H1 (cell line): Measurements from ENCODE around the gene TFAP2C. TPM values are rescaled to one million over a fixed set of nuclear protein-coding genes. Genes with fewer than 3 reads are reported as not detected.

ENCODE experiments used
- CTCF ChIA-PET: fragments of 300-600 bp; sonication (Branson Sonifier 250); formaldehyde crosslinking; loops from one replicate; lab custom pipeline; 2021; ENCODE audit not compliant: partially characterized antibody; lab: Charles Lee
- POLR2A ChIA-PET: fragments of 300-600 bp; sonication (Branson Sonifier 250); formaldehyde crosslinking; loops from one replicate; lab custom pipeline; 2021; ENCODE audit warnings: inconsistent platforms; ENCODE audit not compliant: partially characterized antibody; lab: Charles Lee
- DNase-seq, 2 experiments: peaks; one replicate each; pipeline versions ENCODE4 v3.0.0 to v3.0.0-alpha.2; 2010 to 2022; ENCODE audit warnings: low spot score in 2 of 2, low read depth in 1 of 2, mixed read lengths in 1 of 2
- FAIRE-seq: peaks from 2 replicates; lab custom pipeline; 2011; peaks lifted over from hg19 to GRCh38; lab: Jason Lieb, UNC
- H2AFZ ChIP-seq: 2 replicates; pipeline ENCODE4 v1.8.1; 2012; ENCODE audit warnings: low read length, inconsistent platforms
- H2AK5ac ChIP-seq: 2 replicates; pipeline ENCODE4 v1.6.1; 2013; ENCODE audit warnings: low read depth, low read length
- H2BK120ac ChIP-seq: replicated peaks from 2 replicates; pipeline ENCODE3; 2013; ENCODE audit warnings: low read depth, low read length, inconsistent platforms
- H2BK12ac ChIP-seq: 2 replicates; pipeline ENCODE4 v1.6.1; 2013; ENCODE audit warnings: low read depth, low read length
- H2BK15ac ChIP-seq: 2 replicates; pipeline ENCODE4 v1.6.1; 2013; ENCODE audit warnings: low read length
- H2BK20ac ChIP-seq: 2 replicates; pipeline ENCODE4 v1.6.1; 2013; ENCODE audit warnings: low read length
- H2BK5ac ChIP-seq: 2 replicates; pipeline ENCODE4 v1.6.1; 2013; ENCODE audit warnings: low read depth, low read length
- H3K14ac ChIP-seq: 2 replicates; pipeline ENCODE4 v1.6.1; 2013; ENCODE audit warnings: inconsistent platforms; ENCODE audit not compliant: insufficient read length
- H3K18ac ChIP-seq: 2 replicates; pipeline ENCODE4 v1.6.1; 2013; ENCODE audit warnings: low read length; ENCODE audit errors: extremely low read depth
- H3K23ac ChIP-seq: 2 replicates; pipeline ENCODE4 v1.6.1; 2013; ENCODE audit warnings: inconsistent platforms; ENCODE audit not compliant: insufficient read length
- H3K23me2 ChIP-seq: 2 replicates; pipeline ENCODE4 v1.6.1; 2013; ENCODE audit warnings: low read depth, low read length
- H3K27ac ChIP-seq: 2 replicates; pipeline ENCODE4 v1.6.1; 2011; ENCODE audit warnings: low read depth, low read length, inconsistent platforms
- H3K27me3 ChIP-seq, 4 experiments: replicated peaks in 1 of 4; 1 replicate in 1 of 4; 2 replicates in 3 of 4; pipeline versions ENCODE4 v1.6.1 to v1.8.1; 2011 to 2013; ENCODE audit warnings: low read length in 3 of 4, mild to moderate bottlenecking in 3 of 4, inconsistent platforms in 2 of 4, mixed read lengths in 2 of 4, moderate library complexity in 1 of 4; ENCODE audit not compliant: control insufficient read depth in 3 of 4, insufficient read depth in 3 of 4; ENCODE audit errors: extremely low read depth in 1 of 4
- H3K36me3 ChIP-seq, 4 experiments: 2 replicates each; pipeline versions ENCODE4 v1.6.1 to v1.8.1; 2011 to 2013; ENCODE audit warnings: mild to moderate bottlenecking in 4 of 4, low read length in 3 of 4, moderate library complexity in 2 of 4, control low read depth in 1 of 4, inconsistent platforms in 1 of 4; ENCODE audit not compliant: insufficient read depth in 4 of 4, control insufficient read depth in 2 of 4
- H3K4ac ChIP-seq: replicated peaks from 2 replicates; pipeline ENCODE3; 2013; ENCODE audit warnings: low read length, low read depth, mixed read lengths, inconsistent platforms; ENCODE audit not compliant: insufficient read length
- H3K4me1 ChIP-seq, 4 experiments: replicated peaks in 1 of 4; 1 replicate in 1 of 4; 2 replicates in 3 of 4; pipeline versions ENCODE4 v1.6.1 to v1.8.1; 2011 to 2013; ENCODE audit warnings: low read length in 3 of 4, inconsistent platforms in 2 of 4, mixed read lengths in 1 of 4; ENCODE audit not compliant: insufficient read depth in 4 of 4, control insufficient read depth in 3 of 4
- H3K4me2 ChIP-seq, 2 experiments: 2 replicates each; pipeline versions ENCODE4 v1.6.1 to v1.8.1; 2011 to 2013; ENCODE audit warnings: low read depth in 2 of 2, low read length in 2 of 2, control low read depth in 1 of 2, inconsistent platforms in 1 of 2, mild to moderate bottlenecking in 1 of 2; ENCODE audit not compliant: insufficient read depth in 1 of 2
- H3K4me3 ChIP-seq, 4 experiments: fragments of 200-600, 300-600 bp in 1 of 4; sonication (generic), shearing (Covaris generic), sonication (Bioruptor Twin) in 1 of 4; 2 replicates each; pipeline versions ENCODE4 v1.5.1 to v1.8.1; 2011 to 2016; ENCODE audit warnings: low read length in 4 of 4, low read depth in 3 of 4, control low read depth in 2 of 4, inconsistent platforms in 2 of 4, mild to moderate bottlenecking in 2 of 4, mixed read lengths in 1 of 4, moderate library complexity in 1 of 4; ENCODE audit not compliant: insufficient read depth in 2 of 4; ENCODE audit errors: extremely low read depth in 1 of 4
- H3K56ac ChIP-seq: replicated peaks from 2 replicates; pipeline ENCODE3; 2013; ENCODE audit warnings: low read depth, mild to moderate bottlenecking, mixed read lengths, low read length, inconsistent platforms; ENCODE audit not compliant: insufficient read length
- H3K79me1 ChIP-seq: 2 replicates; pipeline ENCODE4 v1.6.1; 2013; ENCODE audit warnings: low read depth, low read length, control low read depth
- H3K79me2 ChIP-seq, 2 experiments: 2 replicates each; pipeline versions ENCODE4 v1.6.1 to v1.8.1; 2012 to 2013; ENCODE audit warnings: low read length in 2 of 2, mild to moderate bottlenecking in 2 of 2, inconsistent platforms in 1 of 2; ENCODE audit not compliant: insufficient read depth in 2 of 2, control insufficient read depth in 1 of 2
- H3K9ac ChIP-seq, 4 experiments: replicated peaks in 1 of 4; 1 replicate in 1 of 4; 2 replicates in 3 of 4; pipeline versions ENCODE4 v1.6.1 to v1.8.1; 2011 to 2013; ENCODE audit warnings: low read depth in 3 of 4, low read length in 3 of 4, control low read depth in 2 of 4, mild to moderate bottlenecking in 2 of 4, moderate library complexity in 2 of 4, inconsistent platforms in 1 of 4; ENCODE audit errors: extremely low read depth in 1 of 4
- H3K9me3 ChIP-seq, 2 experiments: 2 replicates each; pipeline versions ENCODE4 v1.6.1 to v1.8.1; 2012 to 2013; ENCODE audit warnings: mild to moderate bottlenecking in 2 of 2, moderate library complexity in 2 of 2, control low read depth in 1 of 2, inconsistent platforms in 1 of 2, low read depth in 1 of 2, low read length in 1 of 2, mixed read lengths in 1 of 2; ENCODE audit not compliant: insufficient read depth in 2 of 2
- H4K20me1 ChIP-seq, 2 experiments: replicated peaks in 1 of 2; 2 replicates each; pipeline versions ENCODE3 to v1.8.1; 2011 to 2013; ENCODE audit warnings: inconsistent platforms in 2 of 2, low read length in 2 of 2, mild to moderate bottlenecking in 1 of 2; ENCODE audit not compliant: insufficient read depth in 2 of 2, control insufficient read depth in 1 of 2
- H4K5ac ChIP-seq: 2 replicates; pipeline ENCODE4 v1.6.1; 2013; ENCODE audit warnings: low read length, low read depth, mixed read lengths, inconsistent platforms; ENCODE audit not compliant: insufficient read length
- H4K8ac ChIP-seq: 2 replicates; pipeline ENCODE4 v1.8.0; 2013; ENCODE audit warnings: mild to moderate bottlenecking, moderate library complexity, low read length, inconsistent platforms; ENCODE audit not compliant: insufficient read depth; ENCODE audit errors: extremely low read depth
- H4K91ac ChIP-seq: replicated peaks from 2 replicates; pipeline ENCODE3; 2013; ENCODE audit warnings: low read length, mixed read lengths, inconsistent platforms; ENCODE audit not compliant: insufficient read length
- EZH2 ChIP-seq: fragments of 200-600 bp; sonication (generic); IDR thresholded peaks from 2 replicates; pipeline ENCODE4 v1.7.1; 2012; ENCODE audit warnings: low read depth, mild to moderate bottlenecking, moderate library complexity, low read length, inconsistent platforms; ENCODE audit not compliant: severe bottlenecking
- JUND ChIP-seq: IDR thresholded peaks from 2 replicates; pipeline ENCODE4 v1.6.1; 2011; ENCODE audit warnings: mild to moderate bottlenecking, improper control_type of control experiment, low read length
- WGBS, 2 experiments: shearing (Covaris generic) in 1 of 2; methylation state at CpG; one replicate each; pipeline versions ENCODE4 v1.1.6 to v1.1.7; 2013 to 2015; ENCODE audit warnings: low lambda C conversion rate in 2 of 2, mixed read lengths in 2 of 2, inconsistent platforms in 1 of 2, low coverage in 1 of 2, missing lambda C conversion rate in 1 of 2; ENCODE audit not compliant: insufficient replicate concordance in 2 of 2, insufficient coverage in 1 of 2, insufficient read length in 1 of 2; ENCODE audit errors: extremely low coverage in 1 of 2, missing lambda C conversion rate in 1 of 2; 5-methylcytosine and 5-hydroxymethylcytosine counted together
- polyA plus RNA-seq, 7 experiments: library from polyadenylated mRNA; depleted of rRNA in 3 of 7; stranded (reverse) in 5 of 7; unstranded in 2 of 7; fragments of >200 nt in 5 of 7; fragments of 200-250 nt in 2 of 7; gene quantifications; 1 replicate in 5 of 7; 2 replicates in 1 of 7; 4 replicates in 1 of 7; pipeline versions ENCODE4 v1.2.1 to v1.2.3, GENCODE V29; 2011 to 2013; ENCODE audit warnings: missing spikeins in 2 of 7, mixed read lengths in 2 of 7
- total RNA-seq: library from RNA; stranded (reverse); fragmentation: NEBNext Ultra II Directional; extraction: Animal tissue kit (Norgen Biotek cat#: 25700); gene quantifications from 2 replicates; pipeline ENCODE4 v1.2.1, GENCODE V29; 2021

TFAP2C gene
- total and polyA plus RNA-seq, 2 of the 8 experiments (the other 6 are each of a cell fraction or from before 2014, with no cell fraction given) = 1.7 to 5.8 TPM

- H2BK15ac ChIP-seq = no peak overlapping the region
- peak overlapping the region; percentile 77 to 81 (median 79); a peak in 5 of 8 replicates for H3K4me3 ChIP-seq
- H3K79me2 ChIP-seq = peaks cover 0 to 2% of the 10 kb centered on the region in 2 experiments; a peak in 1 of 4 replicates
- ChIA-PET POLR2A (interaction anchor here (0.7 kb wide), 1 partner anchor 144 kb away, joined by 3 read pairs; no protein-coding TSS in a partner anchor), CTCF (interaction anchor here (0.7 kb wide), 1 partner anchor 436 kb away, joined by 3 read pairs; no protein-coding TSS in a partner anchor)
- DNase-seq (no peak), FAIRE-seq (no peak)
- peaks cover 15 to 27% of the 10 kb centered on the region in 2 experiments for H4K20me1 ChIP-seq
- no peak overlapping the region for H2BK12ac ChIP-seq
- H2BK5ac ChIP-seq = no peak overlapping the region
- no peaks in the 10 kb centered on the region for H3K9me3 ChIP-seq
- no peak overlapping the region for H2AFZ ChIP-seq
- H2AK5ac ChIP-seq = no peak overlapping the region
- H3K4me2 ChIP-seq = peak overlapping the region; percentile 77 to 95
- TF ChIP-seq JUND (no peak), EZH2 (peak; percentile 17)
- no peak overlapping the region for H2BK120ac ChIP-seq
- H4K5ac ChIP-seq = no peak overlapping the region
- H3K4me1 ChIP-seq = peaks cover 13 to 24% (median 18%) of the 10 kb centered on the region in 4 experiments
- H3K4ac ChIP-seq = no peak overlapping the region
- no peak overlapping the region for H2BK20ac ChIP-seq
- H3K79me1 ChIP-seq = peaks cover 3% of the 10 kb centered on the region; the same call in 1 of the 2 replicates
- no peak overlapping the region for H3K56ac ChIP-seq
- H3K23me2 ChIP-seq = peaks cover 25% of the 10 kb centered on the region
- 37% methylated on average over 5 of the region's 5 CpGs; no CpG with 5 or more reads in 1 of the 2 experiments for WGBS, 2 experiments
- no peak overlapping the region; the same call in 1 of the 2 replicates for H3K18ac ChIP-seq
- no peak overlapping the region for H4K8ac ChIP-seq
- peaks cover 0 to 46% (median 0%) of the 10 kb centered on the region in 4 experiments; a peak in 1 of 8 replicates for H3K36me3 ChIP-seq
- H3K23ac ChIP-seq = no peak overlapping the region
- H3K9ac ChIP-seq = 0 out of 7 replicates have a peak overlapping the region, but pooled peaks of 1 of the 4 experiments have one; percentile 5
- peaks cover 26 to 44% (median 35%) of the 10 kb centered on the region in 4 experiments for H3K27me3 ChIP-seq
- H4K91ac ChIP-seq = peak overlapping the region; percentile 46
- no peak overlapping the region for H3K14ac ChIP-seq
- no peak overlapping the region for H3K27ac ChIP-seq
These were observed 2.9 kb downstream of the TFAP2C start for GRCh38 chr20:56631990-56632327.
